Esophagus muscularis mucosa (tissue), 4 donors: ENCODE data around the gene PLA2G2E.

ENCODE experiments used
- CTCF ChIP-seq, 3 experiments: fragments of 200-600 bp in 2 of 3; fragments of 450-650 bp in 1 of 3; sonication (generic) in 2 of 3; IDR thresholded peaks; one replicate each; pipeline ENCODE4 v1.5.1; 2017 to 2019; ENCODE audit warnings: antibody characterized with exemption in 3 of 3, mild to moderate bottlenecking in 2 of 3, moderate library complexity in 1 of 3
- EP300 ChIP-seq: sonication (generic); formaldehyde crosslinking; IDR thresholded peaks from one replicate; pipeline ENCODE4 v1.6.1; 2017; ENCODE audit warnings: antibody characterized with exemption
- POLR2A ChIP-seq: fragments of 450-650 bp; IDR thresholded peaks from one replicate; pipeline ENCODE4 v1.6.1; 2017; ENCODE audit warnings: antibody characterized with exemption, moderate library complexity, mild to moderate bottlenecking, low read depth
- POLR2AphosphoS5 ChIP-seq, 2 donors: sonication (generic); formaldehyde crosslinking; IDR thresholded peaks; one replicate each; pipeline ENCODE4 v1.6.1; 2017; ENCODE audit warnings: antibody characterized with exemption in 2 of 2

- no peak for TF ChIP-seq CTCF (IDR thresholded peaks at IDR 0.05)
- no peak for TF ChIP-seq EP300
- TF ChIP-seq POLR2A, result no peak
- TF ChIP-seq POLR2AphosphoS5 (IDR thresholded peaks at IDR 0.05), result no peak
These were observed 17.8 kb upstream of the PLA2G2E start for GRCh38 chr1:19941206-19941568.
